Fibroblast of lung (primary cell): ENCODE results near the gene GABBR2. TPM values are rescaled to one million over a fixed set of nuclear protein-coding genes. Genes with fewer than 3 reads are reported as not detected.

Source experiments
- DNase-seq, 2 donors: peaks; one replicate each; pipeline versions ENCODE4 v3.0.0 to v3.0.0-alpha.2; 2010; ENCODE audit warnings: low read depth in 2 of 2
- H2AFZ ChIP-seq: 2 replicates; pipeline ENCODE4 v1.5.1; 2012; ENCODE audit warnings: low read length, control low read depth, inconsistent platforms
- H3K27ac ChIP-seq: 2 replicates; pipeline ENCODE4 v1.5.1; 2011; ENCODE audit warnings: low read length, control low read depth; ENCODE audit not compliant: insufficient read depth
- H3K27me3 ChIP-seq: 2 replicates; pipeline ENCODE4 v1.5.1; 2011; ENCODE audit warnings: mild to moderate bottlenecking, low read length; ENCODE audit not compliant: control insufficient read depth, insufficient read depth
- H3K36me3 ChIP-seq: 2 replicates; pipeline ENCODE4 v1.5.1; 2011; ENCODE audit warnings: low read length; ENCODE audit not compliant: control insufficient read depth, insufficient read depth
- H3K4me1 ChIP-seq: 2 replicates; pipeline ENCODE4 v1.5.1; 2011; ENCODE audit warnings: low read length; ENCODE audit not compliant: control insufficient read depth, insufficient read depth; ENCODE audit errors: extremely low read depth
- H3K4me2 ChIP-seq: 2 replicates; pipeline ENCODE4 v1.5.1; 2011; ENCODE audit warnings: low read length, control low read depth; ENCODE audit not compliant: insufficient read depth; ENCODE audit errors: extremely low read depth
- H3K4me3 ChIP-seq, 4 experiments: fragments of 200-600 bp in 1 of 4; sonication (generic) in 1 of 4; replicated peaks in 1 of 4; 2 replicates each; pipeline ENCODE4 v1.5.1; 2011 to 2016; ENCODE audit warnings: low read length in 4 of 4, low read depth in 3 of 4, mild to moderate bottlenecking in 3 of 4, control low read depth in 2 of 4, inconsistent platforms in 1 of 4, mixed read lengths in 1 of 4; ENCODE audit not compliant: insufficient read depth in 1 of 4; ENCODE audit errors: control extremely low read depth in 1 of 4
- H3K79me2 ChIP-seq: 2 replicates; pipeline ENCODE4 v1.5.1; 2012; ENCODE audit warnings: mild to moderate bottlenecking, low read length, inconsistent platforms; ENCODE audit not compliant: control insufficient read depth, insufficient read depth
- H3K9ac ChIP-seq: 2 replicates; pipeline ENCODE4 v1.5.1; 2011; ENCODE audit warnings: mild to moderate bottlenecking, low read length, control low read depth; ENCODE audit not compliant: insufficient read depth
- H3K9me3 ChIP-seq: 2 replicates; pipeline ENCODE4 v1.5.1; 2012; ENCODE audit warnings: low read depth, low read length; ENCODE audit not compliant: control insufficient read depth, insufficient read depth
- H4K20me1 ChIP-seq: 2 replicates; pipeline ENCODE4 v1.5.1; 2011; ENCODE audit warnings: low read length; ENCODE audit not compliant: control insufficient read depth, insufficient read depth; ENCODE audit errors: extremely low read depth
- CTCF ChIP-seq, 2 donors: IDR thresholded peaks in 1 of 2; conservative IDR thresholded peaks in 1 of 2; 1 replicate in 1 of 2; 2 replicates in 1 of 2; pipeline ENCODE4 v1.5.1; 2011 to 2012; ENCODE audit warnings: low read length in 2 of 2, control low read depth in 1 of 2, inconsistent platforms in 1 of 2, low read depth in 1 of 2, mild to moderate bottlenecking in 1 of 2
- EZH2 ChIP-seq: IDR thresholded peaks from 2 replicates; pipeline ENCODE4 v1.5.1; 2012; ENCODE audit warnings: low read length, control low read depth, mild to moderate bottlenecking; ENCODE audit errors: missing control alignments
- polyA plus RNA-seq, 2 donors: library from polyadenylated mRNA; depleted of rRNA in 1 of 2; stranded (reverse) in 1 of 2; unstranded in 1 of 2; fragments of >200 nt; gene quantifications; 2 replicates each; pipeline ENCODE4 v1.2.1, GENCODE V29; 2011 to 2012; ENCODE audit warnings: missing spikeins in 1 of 2
- total RNA-seq: library from RNA; depleted of rRNA; stranded (reverse); fragments of >200 nt; gene quantifications from 2 replicates; pipeline ENCODE4 v1.2.1, GENCODE V29; 2014

Gene GABBR2
- total and polyA plus RNA-seq, 2 donors (not counting 1 experiment from before 2014, with no cell fraction given): 0.32 to 0.33 TPM

GRCh38 chr9:98568909-98569469, 139.7 kb downstream of the GABBR2 start:
- Histone ChIP-seq H3K27me3 (peaks cover 2% of the 10 kb centered on the region), H3K4me2 (no peak overlapping the region)
- no peak for DNase-seq

DNA sequence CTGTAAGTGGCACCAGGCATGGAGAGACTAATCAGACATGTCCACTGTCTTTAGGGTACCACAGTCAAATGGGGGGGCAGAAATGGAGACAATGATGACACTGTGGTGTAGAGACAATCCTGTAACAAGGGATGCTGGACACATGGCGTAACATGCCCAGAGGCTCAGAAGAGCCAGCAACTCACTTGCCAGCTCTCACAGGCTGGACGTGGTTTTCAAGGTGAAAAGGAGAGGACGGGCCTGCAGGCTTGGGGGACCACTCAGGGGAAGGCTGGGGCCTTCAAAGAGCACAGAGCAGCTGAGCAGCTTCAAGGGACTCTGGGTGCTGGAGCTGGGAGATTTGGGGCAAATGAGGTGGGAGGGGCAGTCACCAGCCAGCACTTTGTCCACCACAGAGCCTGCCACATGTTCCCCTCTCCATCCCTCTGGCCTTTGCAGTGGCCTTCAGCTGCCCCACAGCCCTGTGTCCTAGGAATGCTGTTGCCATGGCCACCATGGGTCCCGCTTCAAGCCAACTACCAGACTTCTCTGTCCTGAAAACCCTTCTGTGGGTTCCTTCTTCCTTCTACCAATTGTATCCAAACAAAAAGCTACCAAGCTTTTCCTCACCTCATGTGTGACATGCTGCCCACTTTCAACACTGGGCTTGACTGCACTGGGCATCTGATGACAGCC, 140.4 kb downstream of the GABBR2 start:
- Histone ChIP-seq H3K9me3 (no peaks in the 10 kb centered on the region), H3K27ac (no peak overlapping the region), H3K4me2 (no peak overlapping the region), H3K27me3 (peaks cover 2% of the 10 kb centered on the region), H3K79me2 (no peaks in the 10 kb centered on the region), H2AFZ (no peak overlapping the region), H4K20me1 (no peaks in the 10 kb centered on the region), H3K4me3 (no peak overlapping the region), H3K9ac (no peak overlapping the region), H3K4me1 (no peaks in the 10 kb centered on the region), H3K36me3 (no peaks in the 10 kb centered on the region)
- DNase-seq: no peak
- TF ChIP-seq EZH2 (no peak), CTCF (conservative IDR thresholded peaks at IDR 0.05 in 1 of 2, IDR thresholded peaks at IDR 0.05 in 1 of 2; ENCODE audit: low read depth in 1 of 2, low read length in 2 of 2) (no peak)

More at GRCh38 chr9:98568909-98569469, 139.7 kb downstream of the GABBR2 start:
- no peak for TF ChIP-seq CTCF (conservative IDR thresholded peaks at IDR 0.05 in 1 of 2, IDR thresholded peaks at IDR 0.05 in 1 of 2; ENCODE audit: low read depth in 1 of 2, low read length in 2 of 2)
- TF ChIP-seq EZH2: no peak
- H2AFZ ChIP-seq: no peak overlapping the region
- no peaks in the 10 kb centered on the region for H4K20me1 ChIP-seq
- H3K79me2 ChIP-seq: no peaks in the 10 kb centered on the region
- H3K9me3 ChIP-seq: no peaks in the 10 kb centered on the region
- H3K4me3 ChIP-seq: no peak overlapping the region
- H3K27ac ChIP-seq: no peak overlapping the region
- H3K9ac ChIP-seq: no peak overlapping the region
- H3K4me1 ChIP-seq: no peaks in the 10 kb centered on the region
- H3K36me3 ChIP-seq: no peaks in the 10 kb centered on the region

DNA sequence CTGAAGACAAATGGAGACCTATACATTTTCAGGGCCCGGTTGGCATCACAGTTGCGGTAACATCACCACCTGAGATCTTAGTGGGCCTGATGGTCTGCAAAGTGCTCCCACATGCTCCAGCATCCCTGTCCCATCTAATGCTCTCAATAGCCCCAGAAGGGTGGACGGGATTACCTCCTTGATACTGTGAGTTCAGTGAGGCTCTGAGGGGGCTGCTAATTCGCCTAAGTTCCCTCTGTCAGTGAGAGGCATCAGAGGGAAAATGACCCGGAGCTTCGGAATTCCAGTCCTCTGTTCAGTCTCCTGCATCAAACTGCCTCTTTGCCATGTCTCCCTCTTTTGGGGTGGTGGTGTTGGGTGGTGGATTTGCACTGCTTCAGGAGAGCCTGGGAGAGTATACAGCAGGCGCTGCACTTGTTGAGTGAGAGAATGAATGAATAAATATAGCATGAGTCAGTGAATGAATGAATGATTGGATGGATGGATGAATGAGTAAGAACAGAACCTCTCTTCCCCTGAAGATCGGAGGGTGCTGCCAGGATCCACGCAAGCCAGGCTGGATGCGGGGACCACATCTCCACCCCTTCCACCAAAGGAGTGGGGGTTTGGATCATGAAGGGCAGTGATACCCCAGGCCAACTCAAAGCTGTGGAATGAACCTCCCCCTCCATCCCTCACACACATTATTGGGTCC, 141.0 kb downstream of the GABBR2 start:
- TF ChIP-seq EZH2 (no peak), CTCF (conservative IDR thresholded peaks at IDR 0.05 in 1 of 2, IDR thresholded peaks at IDR 0.05 in 1 of 2; ENCODE audit: low read depth in 1 of 2, low read length in 2 of 2) (no peak)
- Histone ChIP-seq H3K4me3 (no peak overlapping the region), H2AFZ (no peak overlapping the region), H3K27ac (no peak overlapping the region), H3K27me3 (peaks cover 2% of the 10 kb centered on the region), H3K9me3 (no peaks in the 10 kb centered on the region), H3K4me1 (no peaks in the 10 kb centered on the region), H3K79me2 (no peaks in the 10 kb centered on the region), H3K36me3 (no peaks in the 10 kb centered on the region), H4K20me1 (no peaks in the 10 kb centered on the region), H3K4me2 (no peak overlapping the region), H3K9ac (no peak overlapping the region)
- DNase-seq: no peak
